Measurements from ENCODE around the gene TCAP. TPM values are rescaled to one million over a fixed set of nuclear protein-coding genes. Genes with fewer than 3 reads are reported as not detected.

TCAP gene, protein sequence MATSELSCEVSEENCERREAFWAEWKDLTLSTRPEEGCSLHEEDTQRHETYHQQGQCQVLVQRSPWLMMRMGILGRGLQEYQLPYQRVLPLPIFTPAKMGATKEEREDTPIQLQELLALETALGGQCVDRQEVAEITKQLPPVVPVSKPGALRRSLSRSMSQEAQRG
- total RNA-seq (286 TPM), polyA plus RNA-seq (ENCODE audit: insufficient read depth in 1 of 8, insufficient read length in 8 of 8, low replicate concordance in 1 of 8) (100 to 1,000 TPM; 212 to 460 (median 330) TPM)
- long read RNA-seq, donor 1, transcript TCAP-201 (2 exons, 2,123 nt), result major isoform, 74 of 75 reads
- long read RNA-seq, donor 1, partial matches to known transcripts, result 0 of 75 reads
- long read RNA-seq, donor 1, other reads (novel, unspliced or antisense), result 0 of 75 reads
- long read RNA-seq, donor 2, transcript TCAP-201 (2 exons, 2,123 nt), result major isoform, 8 of 8 reads
- long read RNA-seq, donor 2, partial matches to known transcripts, result 0 of 8 reads
- long read RNA-seq, donor 2, other reads (novel, unspliced or antisense), result 0 of 8 reads
- long read RNA-seq, donor 3, transcript TCAP-201 (2 exons, 2,123 nt), result major isoform, 205 of 205 reads
- long read RNA-seq, donor 3, partial matches to known transcripts, result 0 of 205 reads
- long read RNA-seq, donor 3, other reads (novel, unspliced or antisense), result 0 of 205 reads
- long read RNA-seq, donor 4, transcript TCAP-201 (2 exons, 2,123 nt), result major isoform, 55 of 55 reads
- long read RNA-seq, donor 4, partial matches to known transcripts, result 0 of 55 reads
- long read RNA-seq, donor 4, other reads (novel, unspliced or antisense), result 0 of 55 reads
- long read RNA-seq, donor 5, transcript TCAP-201 (2 exons, 2,123 nt), result major isoform, 243 of 243 reads
- long read RNA-seq, donor 5, partial matches to known transcripts, result 0 of 243 reads
- long read RNA-seq, donor 5, other reads (novel, unspliced or antisense), result 0 of 243 reads
- long read RNA-seq, donor 6, transcript TCAP-201 (2 exons, 2,123 nt), result major isoform, 239 of 239 reads
- long read RNA-seq, donor 6, partial matches to known transcripts, result 0 of 239 reads
- long read RNA-seq, donor 6, other reads (novel, unspliced or antisense), result 0 of 239 reads
- long read RNA-seq, donor 7, transcript TCAP-201 (2 exons, 2,123 nt), result major isoform, 120 of 120 reads
- long read RNA-seq, donor 7, partial matches to known transcripts, result 0 of 120 reads
- long read RNA-seq, donor 7, other reads (novel, unspliced or antisense), result 0 of 120 reads
- long read RNA-seq, donor 8, transcript TCAP-201 (2 exons, 2,123 nt), result major isoform, 39 of 39 reads
- long read RNA-seq, donor 8, partial matches to known transcripts, result 0 of 39 reads
- long read RNA-seq, donor 8, other reads (novel, unspliced or antisense), result 0 of 39 reads
- long read RNA-seq, donor 9, transcript TCAP-201 (2 exons, 2,123 nt), result major isoform, 115 of 115 reads
- long read RNA-seq, donor 9, partial matches to known transcripts, result 0 of 115 reads
- long read RNA-seq, donor 9, other reads (novel, unspliced or antisense), result 0 of 115 reads
- long read RNA-seq, donor 10, transcript TCAP-201 (2 exons, 2,123 nt), result major isoform, 111 of 111 reads
- long read RNA-seq, donor 10, partial matches to known transcripts, result 0 of 111 reads
- long read RNA-seq, donor 10, other reads (novel, unspliced or antisense), result 0 of 111 reads
- long read RNA-seq, donor 11, transcript TCAP-201 (2 exons, 2,123 nt), result major isoform, 111 of 111 reads
- long read RNA-seq, donor 11, partial matches to known transcripts, result 0 of 111 reads
- long read RNA-seq, donor 11, other reads (novel, unspliced or antisense), result 0 of 111 reads

DNA sequence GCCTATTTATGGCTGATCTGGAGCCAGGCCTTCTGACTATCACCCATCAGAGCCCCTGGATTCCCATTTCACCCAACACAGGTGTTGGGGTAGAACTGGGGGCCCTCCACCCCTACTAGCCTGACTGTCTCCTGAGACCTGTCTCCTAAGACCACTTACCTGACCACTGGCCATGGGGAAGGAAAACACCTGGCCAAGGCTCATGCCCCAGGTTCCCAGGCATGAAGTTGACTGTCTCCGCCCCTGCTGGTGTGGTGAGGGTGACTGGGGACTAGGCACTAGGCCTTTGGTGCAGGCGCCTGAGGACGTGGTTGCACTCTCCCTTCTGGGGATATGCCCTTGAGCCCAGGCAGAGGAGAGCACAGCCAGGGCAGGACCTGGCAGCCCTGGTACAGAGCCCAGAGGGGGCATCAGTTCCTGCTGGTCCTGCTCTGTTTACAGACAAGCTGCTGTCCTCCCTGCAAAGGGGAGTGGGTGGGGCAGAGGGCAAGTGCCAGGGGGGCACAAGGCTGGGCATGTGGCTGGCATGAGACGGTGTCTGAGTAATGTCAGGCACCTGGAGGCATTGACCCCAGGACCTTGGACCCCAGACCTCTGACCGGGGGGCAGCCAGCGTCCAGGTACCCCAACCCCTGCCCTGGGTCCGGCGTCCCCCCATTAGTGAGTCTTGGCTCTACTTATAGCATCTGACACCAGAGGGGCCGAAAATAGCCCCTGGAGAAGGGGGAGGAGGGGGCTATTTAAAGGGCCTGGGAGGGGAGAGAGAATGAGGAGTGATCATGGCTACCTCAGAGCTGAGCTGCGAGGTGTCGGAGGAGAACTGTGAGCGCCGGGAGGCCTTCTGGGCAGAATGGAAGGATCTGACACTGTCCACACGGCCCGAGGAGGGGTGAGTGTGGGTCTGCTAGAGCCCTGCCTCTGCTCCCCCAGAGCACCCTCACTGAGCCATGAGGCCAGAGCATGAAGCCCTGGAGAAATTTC lies at the start of gene TCAP:
Gene TCAP (plus strand): TSS at position 769 of the 981 bp plus-strand sequence. CDS start 11 bp downstream, at position 780.
- H3K9me3 ChIP-seq (replicated peaks; ENCODE audit: control insufficient read depth, low read depth, low read length), result no peaks in the 10 kb centered on the region
- peaks cover 25% of the 10 kb centered on the region for H3K36me3 ChIP-seq (ENCODE audit: control insufficient read depth, insufficient read depth, low read length)
- peak within 1 kb of the TSS; percentile 52 for H3K4me3 ChIP-seq (ENCODE audit: low read length)
- H3K27me3 ChIP-seq (ENCODE audit: control insufficient read depth, insufficient read depth, low read length), result peaks cover 41% of the 10 kb centered on the region
- 40% methylated on average over 8 of the region's 15 CpGs for WGBS (ENCODE audit: insufficient coverage)
- peak; percentile 68 for DNase-seq
- peaks cover 82% of the 10 kb centered on the region for H3K4me1 ChIP-seq (ENCODE audit: control insufficient read depth, insufficient read depth, low read length)
- H3K27ac ChIP-seq (ENCODE audit: low read length), result peak within 1 kb of the TSS; percentile 95

DNA sequence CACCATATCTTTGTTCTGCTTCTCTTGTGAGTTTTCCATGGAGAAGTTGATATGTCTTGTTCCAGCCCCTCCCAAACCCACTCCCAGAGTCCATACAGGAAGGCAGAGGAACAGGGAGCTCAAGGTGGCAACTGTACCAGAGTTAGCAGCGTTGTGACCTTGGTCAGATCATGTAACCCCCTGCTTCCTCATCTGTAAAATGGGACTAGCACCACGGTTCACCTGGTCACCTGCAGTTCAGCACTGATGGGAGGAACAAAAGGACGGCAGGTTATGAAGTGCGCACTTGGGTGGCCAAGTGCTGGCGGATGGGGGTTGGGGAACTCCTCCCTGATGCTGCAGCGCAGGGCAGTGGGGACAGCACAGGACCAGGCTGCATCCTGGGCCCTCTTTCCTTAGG lies 49.7 kb upstream of the TCAP start:
- Histone ChIP-seq H3K4me3 (ENCODE audit: low read length) (no peak overlapping the region), H3K27me3 (ENCODE audit: control insufficient read depth, insufficient read depth, low read length) (peaks cover 73% of the 10 kb centered on the region), H3K36me3 (ENCODE audit: control insufficient read depth, insufficient read depth, low read length) (no peaks in the 10 kb centered on the region), H3K9me3 (replicated peaks; ENCODE audit: control insufficient read depth, low read depth, low read length) (no peaks in the 10 kb centered on the region), H3K27ac (ENCODE audit: low read length) (no peak overlapping the region), H3K4me1 (ENCODE audit: control insufficient read depth, insufficient read depth, low read length) (peaks cover 12% of the 10 kb centered on the region)
- 44% methylated on average over 5 of the region's 6 CpGs for WGBS (ENCODE audit: insufficient coverage)
- DNase-seq, result no peak

DNA sequence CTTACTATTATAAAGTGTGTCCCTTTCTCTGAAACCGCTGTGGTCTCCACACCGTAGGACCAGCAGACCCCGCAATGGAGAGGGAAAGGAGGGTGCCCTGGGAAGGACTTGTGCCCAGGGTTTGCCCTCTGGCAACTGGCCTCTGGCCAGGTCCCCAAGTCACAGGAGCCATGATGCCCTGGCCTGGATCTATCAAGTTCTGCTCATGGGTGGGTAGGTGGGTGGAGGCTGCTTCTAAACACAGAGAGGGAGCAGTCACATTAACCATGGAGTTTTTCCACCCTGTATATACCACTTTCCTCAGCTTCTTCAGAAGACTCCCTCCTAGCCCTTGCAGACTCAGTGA lies 48.1 kb upstream of the TCAP start:
- H3K4me1 ChIP-seq (ENCODE audit: control insufficient read depth, insufficient read depth, low read length), result peaks cover 15% of the 10 kb centered on the region
- no peak overlapping the region for H3K4me3 ChIP-seq (ENCODE audit: low read length)
- no peak overlapping the region for H3K27ac ChIP-seq (ENCODE audit: low read length)
- H3K36me3 ChIP-seq (ENCODE audit: control insufficient read depth, insufficient read depth, low read length), result no peaks in the 10 kb centered on the region
- WGBS (ENCODE audit: insufficient coverage), result 71% methylated on average over 3 of the region's 3 CpGs
- H3K9me3 ChIP-seq (replicated peaks; ENCODE audit: control insufficient read depth, low read depth, low read length), result no peaks in the 10 kb centered on the region
- peaks cover 70% of the 10 kb centered on the region for H3K27me3 ChIP-seq (ENCODE audit: control insufficient read depth, insufficient read depth, low read length)
- no peak for DNase-seq

DNA sequence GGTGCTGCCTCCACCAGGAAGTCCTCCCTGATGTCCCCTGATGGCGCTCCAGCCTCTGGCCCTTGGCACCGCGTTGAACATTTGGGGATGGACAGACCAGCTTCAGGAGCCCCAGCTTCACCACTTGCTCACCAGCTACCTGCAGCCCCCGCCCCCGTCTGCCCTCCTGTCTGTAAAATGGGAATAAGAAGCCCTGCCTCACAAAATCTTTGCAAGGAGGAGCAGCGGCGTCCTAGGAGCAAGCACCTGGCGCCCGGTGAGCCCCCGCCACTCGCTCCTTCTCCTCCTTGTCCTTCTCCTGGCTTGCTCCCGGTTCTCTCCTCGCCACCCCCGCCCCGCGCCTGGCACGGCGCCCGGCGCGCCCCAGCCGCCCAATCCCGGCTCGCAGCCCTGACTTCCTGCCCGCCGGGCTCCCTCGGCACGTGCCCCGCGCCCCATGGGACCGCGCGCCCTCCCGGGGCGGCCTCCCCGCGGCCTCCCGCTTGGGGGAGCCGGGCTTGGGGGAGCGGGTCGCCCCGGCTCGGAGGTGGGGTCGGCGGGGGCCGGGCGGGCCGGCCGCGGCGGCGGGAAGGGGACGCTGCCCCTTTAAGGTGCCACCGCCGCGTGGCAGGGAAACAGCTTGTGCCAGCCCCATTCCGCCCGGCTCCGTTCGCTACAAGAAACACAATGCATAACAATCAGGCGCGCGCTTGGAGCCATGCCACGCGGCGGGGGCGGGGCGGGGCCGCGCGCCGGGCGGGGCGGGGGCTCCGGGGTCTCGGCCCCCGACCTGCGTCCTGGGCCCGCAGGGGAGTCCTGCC lies 47.5 kb upstream of the TCAP start:
- peak; percentile 57 for DNase-seq
- peaks cover 66% of the 10 kb centered on the region for H3K27me3 ChIP-seq (ENCODE audit: control insufficient read depth, insufficient read depth, low read length)
- H3K9me3 ChIP-seq (replicated peaks; ENCODE audit: control insufficient read depth, low read depth, low read length), result no peaks in the 10 kb centered on the region
- no peaks in the 10 kb centered on the region for H3K36me3 ChIP-seq (ENCODE audit: control insufficient read depth, insufficient read depth, low read length)
- H3K27ac ChIP-seq (ENCODE audit: low read length), result no peak overlapping the region
- peak overlapping the region; percentile 48 for H3K4me3 ChIP-seq (ENCODE audit: low read length)
- WGBS (ENCODE audit: insufficient coverage), result 0% methylated on average over 67 of the region's 79 CpGs
- H3K4me1 ChIP-seq (ENCODE audit: control insufficient read depth, insufficient read depth, low read length), result peaks cover 20% of the 10 kb centered on the region

DNA sequence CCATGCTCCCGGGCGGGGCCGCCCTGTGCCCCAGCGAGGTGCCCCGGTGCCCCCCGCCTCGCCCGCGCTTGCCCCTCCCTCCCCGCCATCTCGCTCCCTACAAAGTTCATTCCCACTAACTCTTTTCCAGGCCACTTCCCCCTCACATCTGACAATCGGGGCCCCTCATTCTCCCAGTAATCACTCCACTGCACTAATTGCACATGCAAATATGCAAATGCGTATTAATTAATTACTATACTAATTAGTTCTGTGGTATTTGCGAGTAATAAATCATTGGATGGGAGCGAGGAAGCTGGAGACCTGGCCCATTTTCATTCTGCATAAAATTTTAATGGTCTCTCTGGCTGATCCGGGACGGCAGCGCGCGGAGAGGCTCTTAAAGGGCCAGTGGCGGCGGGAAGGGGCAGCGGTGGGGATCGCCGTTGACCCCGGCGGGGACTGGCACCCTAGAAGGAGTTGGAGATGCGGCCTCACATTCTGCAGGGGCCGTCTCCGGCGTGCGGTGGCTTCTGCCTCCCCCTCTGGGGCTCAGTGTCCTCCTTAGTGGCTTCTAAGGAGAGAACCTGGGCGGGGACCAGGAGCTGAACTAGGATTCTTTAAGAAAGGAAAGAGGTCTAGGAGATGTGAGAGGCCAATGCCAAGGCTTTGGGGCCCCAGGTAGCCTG lies 46.8 kb upstream of the TCAP start:
- Histone ChIP-seq H3K27ac (ENCODE audit: low read length) (no peak overlapping the region), H3K4me1 (ENCODE audit: control insufficient read depth, insufficient read depth, low read length) (peaks cover 23% of the 10 kb centered on the region), H3K9me3 (replicated peaks; ENCODE audit: control insufficient read depth, low read depth, low read length) (no peaks in the 10 kb centered on the region), H3K36me3 (ENCODE audit: control insufficient read depth, insufficient read depth, low read length) (no peaks in the 10 kb centered on the region), H3K4me3 (ENCODE audit: low read length) (peak overlapping the region; percentile 48), H3K27me3 (ENCODE audit: control insufficient read depth, insufficient read depth, low read length) (peaks cover 62% of the 10 kb centered on the region)
- DNase-seq, result no peak
- 0% methylated on average over 26 of the region's 33 CpGs for WGBS (ENCODE audit: insufficient coverage)

DNA sequence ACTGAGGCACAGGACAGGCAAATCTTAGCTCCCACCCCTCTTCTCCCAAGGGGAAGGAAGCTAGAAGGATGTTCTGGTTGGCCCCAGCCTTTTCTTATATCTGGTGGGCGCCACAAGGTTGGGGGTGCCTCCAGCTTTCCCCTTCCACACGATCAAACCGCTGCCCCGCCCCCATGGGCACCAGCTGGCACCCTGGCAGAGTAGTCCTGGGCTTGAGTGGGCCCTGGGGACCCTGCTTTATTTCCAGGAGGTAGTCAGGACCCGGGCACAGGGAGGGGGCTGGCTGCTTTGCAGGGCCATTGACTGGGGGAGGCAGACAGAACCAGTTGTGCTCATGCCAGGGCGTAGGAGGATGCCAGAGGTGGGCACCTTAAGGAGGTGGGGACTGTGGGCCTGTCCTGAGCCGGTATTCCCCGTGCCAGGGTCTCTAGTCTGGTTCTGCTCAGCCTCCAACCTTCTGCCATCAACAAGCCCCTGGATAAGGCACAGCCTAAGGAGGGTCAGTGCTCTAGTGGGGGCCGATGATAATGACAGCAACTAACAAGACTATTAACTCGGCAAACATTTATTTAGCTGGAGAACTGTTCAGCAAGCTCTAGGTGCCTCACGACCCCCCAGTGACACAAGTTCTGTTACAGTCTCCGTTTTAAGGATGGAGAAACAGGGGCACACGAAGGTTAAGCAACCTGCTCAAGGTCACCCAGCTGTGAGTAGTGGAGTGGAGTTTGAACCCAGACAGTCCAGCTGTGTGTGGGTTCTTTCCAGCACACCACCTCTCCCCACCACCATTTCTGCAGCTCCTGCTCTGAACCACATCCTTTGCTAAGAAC lies 46.0 kb upstream of the TCAP start:
- Histone ChIP-seq H3K36me3 (ENCODE audit: control insufficient read depth, insufficient read depth, low read length) (no peaks in the 10 kb centered on the region), H3K4me1 (ENCODE audit: control insufficient read depth, insufficient read depth, low read length) (peaks cover 23% of the 10 kb centered on the region), H3K27me3 (ENCODE audit: control insufficient read depth, insufficient read depth, low read length) (peaks cover 61% of the 10 kb centered on the region), H3K9me3 (replicated peaks; ENCODE audit: control insufficient read depth, low read depth, low read length) (no peaks in the 10 kb centered on the region), H3K27ac (ENCODE audit: low read length) (no peak overlapping the region), H3K4me3 (ENCODE audit: low read length) (no peak overlapping the region)
- no peak for DNase-seq
- 51% methylated on average over 5 of the region's 13 CpGs for WGBS (ENCODE audit: insufficient coverage)

DNA sequence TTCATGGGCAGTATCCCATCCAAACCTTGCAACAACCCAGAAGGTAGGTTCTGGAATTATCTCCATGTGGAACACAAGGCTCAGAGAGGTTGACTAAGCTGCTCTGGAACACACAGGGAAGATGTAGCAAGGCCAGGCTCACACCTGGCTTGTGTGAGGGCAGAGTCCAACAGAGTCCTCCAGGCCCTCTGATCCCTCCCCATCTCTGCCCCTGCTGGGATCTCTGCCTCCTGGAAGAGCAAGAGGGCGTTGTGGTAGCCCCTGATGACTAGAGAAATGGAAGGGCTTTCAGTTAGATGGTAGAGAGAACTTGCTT lies 45.4 kb upstream of the TCAP start:
- Histone ChIP-seq H3K4me3 (ENCODE audit: low read length) (no peak overlapping the region), H3K27ac (ENCODE audit: low read length) (no peak overlapping the region), H3K9me3 (replicated peaks; ENCODE audit: control insufficient read depth, low read depth, low read length) (no peaks in the 10 kb centered on the region), H3K27me3 (ENCODE audit: control insufficient read depth, insufficient read depth, low read length) (peaks cover 60% of the 10 kb centered on the region), H3K4me1 (ENCODE audit: control insufficient read depth, insufficient read depth, low read length) (peaks cover 23% of the 10 kb centered on the region), H3K36me3 (ENCODE audit: control insufficient read depth, insufficient read depth, low read length) (no peaks in the 10 kb centered on the region)
- DNase-seq, result no peak
- no CpG with 5 or more reads among the region's 1 CpG for WGBS (ENCODE audit: insufficient coverage)

Measured in muscle of leg (tissue), 16 donors.